ENCODE results near the gene RFT1. TPM values are rescaled to one million over a fixed set of nuclear protein-coding genes. Genes with fewer than 3 reads are reported as not detected.
A peak's percentile ranks its signal among the peaks of the same experiment; 100 is the strongest.

The RFT1 gene
- total and polyA plus RNA-seq, 2 of the 13 experiments (the other 11 are each of a cell fraction or from before 2014, with no cell fraction given), result 23.2 to 37.0 TPM

DNA sequence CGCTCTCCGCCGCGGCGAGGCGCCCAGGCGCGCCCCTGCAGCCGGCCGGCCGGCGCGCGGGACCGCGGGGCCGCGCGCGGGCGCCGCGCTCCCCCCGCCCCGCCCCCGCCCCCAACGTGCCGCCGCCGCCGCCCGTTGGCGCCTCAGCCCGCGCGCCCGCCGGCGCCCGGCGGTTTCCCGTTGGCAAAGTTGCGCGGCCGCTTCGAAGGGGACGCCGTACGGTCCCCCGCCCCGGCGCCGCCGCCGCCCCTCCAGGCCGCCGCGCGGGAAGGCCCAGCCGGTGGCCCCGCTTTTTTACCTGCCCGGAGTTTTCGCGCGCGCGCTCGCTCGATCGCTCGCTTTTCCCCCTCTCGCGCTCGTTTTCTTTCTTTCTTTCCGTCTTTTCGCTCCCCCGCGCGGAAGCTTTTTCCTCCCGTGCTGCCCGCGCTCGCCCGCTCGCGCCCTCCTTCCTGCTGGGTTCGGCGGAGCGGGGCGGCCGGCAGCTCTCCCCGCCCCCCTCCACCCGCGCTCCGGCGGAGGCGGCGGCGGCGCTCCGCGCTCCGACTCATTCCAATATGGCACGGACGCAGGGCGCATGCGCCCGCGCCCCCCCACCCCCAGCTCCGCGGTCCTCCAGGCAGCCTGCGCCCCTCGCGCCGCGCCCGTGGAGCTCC is 84.6 kb downstream of the RFT1 start, which contains the start of gene SFMBT1 (continued):
- no peak for TF ChIP-seq ZNF619 (CRISPR knock-in tag; IDR thresholded peaks at IDR 0.05)
- TF ChIP-seq TGIF2 (CRISPR knock-in tag; IDR thresholded peaks at IDR 0.05), result no peak
- TF ChIP-seq TCF7 (IDR thresholded peaks at IDR 0.05; ENCODE audit: low read depth), result no peak
- TF ChIP-seq, protein P1, sequence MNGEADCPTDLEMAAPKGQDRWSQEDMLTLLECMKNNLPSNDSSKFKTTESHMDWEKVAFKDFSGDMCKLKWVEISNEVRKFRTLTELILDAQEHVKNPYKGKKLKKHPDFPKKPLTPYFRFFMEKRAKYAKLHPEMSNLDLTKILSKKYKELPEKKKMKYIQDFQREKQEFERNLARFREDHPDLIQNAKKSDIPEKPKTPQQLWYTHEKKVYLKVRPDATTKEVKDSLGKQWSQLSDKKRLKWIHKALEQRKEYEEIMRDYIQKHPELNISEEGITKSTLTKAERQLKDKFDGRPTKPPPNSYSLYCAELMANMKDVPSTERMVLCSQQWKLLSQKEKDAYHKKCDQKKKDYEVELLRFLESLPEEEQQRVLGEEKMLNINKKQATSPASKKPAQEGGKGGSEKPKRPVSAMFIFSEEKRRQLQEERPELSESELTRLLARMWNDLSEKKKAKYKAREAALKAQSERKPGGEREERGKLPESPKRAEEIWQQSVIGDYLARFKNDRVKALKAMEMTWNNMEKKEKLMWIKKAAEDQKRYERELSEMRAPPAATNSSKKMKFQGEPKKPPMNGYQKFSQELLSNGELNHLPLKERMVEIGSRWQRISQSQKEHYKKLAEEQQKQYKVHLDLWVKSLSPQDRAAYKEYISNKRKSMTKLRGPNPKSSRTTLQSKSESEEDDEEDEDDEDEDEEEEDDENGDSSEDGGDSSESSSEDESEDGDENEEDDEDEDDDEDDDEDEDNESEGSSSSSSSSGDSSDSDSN (CRISPR knock-in tag; IDR thresholded peaks at IDR 0.05), result peak; percentile 13; the same call in 1 of the 2 replicates
- peak; percentile 75; the same call in 1 of the 2 replicates for TF ChIP-seq ZNF563 (CRISPR knock-in tag; IDR thresholded peaks at IDR 0.05)
- TF ChIP-seq, protein P2, sequence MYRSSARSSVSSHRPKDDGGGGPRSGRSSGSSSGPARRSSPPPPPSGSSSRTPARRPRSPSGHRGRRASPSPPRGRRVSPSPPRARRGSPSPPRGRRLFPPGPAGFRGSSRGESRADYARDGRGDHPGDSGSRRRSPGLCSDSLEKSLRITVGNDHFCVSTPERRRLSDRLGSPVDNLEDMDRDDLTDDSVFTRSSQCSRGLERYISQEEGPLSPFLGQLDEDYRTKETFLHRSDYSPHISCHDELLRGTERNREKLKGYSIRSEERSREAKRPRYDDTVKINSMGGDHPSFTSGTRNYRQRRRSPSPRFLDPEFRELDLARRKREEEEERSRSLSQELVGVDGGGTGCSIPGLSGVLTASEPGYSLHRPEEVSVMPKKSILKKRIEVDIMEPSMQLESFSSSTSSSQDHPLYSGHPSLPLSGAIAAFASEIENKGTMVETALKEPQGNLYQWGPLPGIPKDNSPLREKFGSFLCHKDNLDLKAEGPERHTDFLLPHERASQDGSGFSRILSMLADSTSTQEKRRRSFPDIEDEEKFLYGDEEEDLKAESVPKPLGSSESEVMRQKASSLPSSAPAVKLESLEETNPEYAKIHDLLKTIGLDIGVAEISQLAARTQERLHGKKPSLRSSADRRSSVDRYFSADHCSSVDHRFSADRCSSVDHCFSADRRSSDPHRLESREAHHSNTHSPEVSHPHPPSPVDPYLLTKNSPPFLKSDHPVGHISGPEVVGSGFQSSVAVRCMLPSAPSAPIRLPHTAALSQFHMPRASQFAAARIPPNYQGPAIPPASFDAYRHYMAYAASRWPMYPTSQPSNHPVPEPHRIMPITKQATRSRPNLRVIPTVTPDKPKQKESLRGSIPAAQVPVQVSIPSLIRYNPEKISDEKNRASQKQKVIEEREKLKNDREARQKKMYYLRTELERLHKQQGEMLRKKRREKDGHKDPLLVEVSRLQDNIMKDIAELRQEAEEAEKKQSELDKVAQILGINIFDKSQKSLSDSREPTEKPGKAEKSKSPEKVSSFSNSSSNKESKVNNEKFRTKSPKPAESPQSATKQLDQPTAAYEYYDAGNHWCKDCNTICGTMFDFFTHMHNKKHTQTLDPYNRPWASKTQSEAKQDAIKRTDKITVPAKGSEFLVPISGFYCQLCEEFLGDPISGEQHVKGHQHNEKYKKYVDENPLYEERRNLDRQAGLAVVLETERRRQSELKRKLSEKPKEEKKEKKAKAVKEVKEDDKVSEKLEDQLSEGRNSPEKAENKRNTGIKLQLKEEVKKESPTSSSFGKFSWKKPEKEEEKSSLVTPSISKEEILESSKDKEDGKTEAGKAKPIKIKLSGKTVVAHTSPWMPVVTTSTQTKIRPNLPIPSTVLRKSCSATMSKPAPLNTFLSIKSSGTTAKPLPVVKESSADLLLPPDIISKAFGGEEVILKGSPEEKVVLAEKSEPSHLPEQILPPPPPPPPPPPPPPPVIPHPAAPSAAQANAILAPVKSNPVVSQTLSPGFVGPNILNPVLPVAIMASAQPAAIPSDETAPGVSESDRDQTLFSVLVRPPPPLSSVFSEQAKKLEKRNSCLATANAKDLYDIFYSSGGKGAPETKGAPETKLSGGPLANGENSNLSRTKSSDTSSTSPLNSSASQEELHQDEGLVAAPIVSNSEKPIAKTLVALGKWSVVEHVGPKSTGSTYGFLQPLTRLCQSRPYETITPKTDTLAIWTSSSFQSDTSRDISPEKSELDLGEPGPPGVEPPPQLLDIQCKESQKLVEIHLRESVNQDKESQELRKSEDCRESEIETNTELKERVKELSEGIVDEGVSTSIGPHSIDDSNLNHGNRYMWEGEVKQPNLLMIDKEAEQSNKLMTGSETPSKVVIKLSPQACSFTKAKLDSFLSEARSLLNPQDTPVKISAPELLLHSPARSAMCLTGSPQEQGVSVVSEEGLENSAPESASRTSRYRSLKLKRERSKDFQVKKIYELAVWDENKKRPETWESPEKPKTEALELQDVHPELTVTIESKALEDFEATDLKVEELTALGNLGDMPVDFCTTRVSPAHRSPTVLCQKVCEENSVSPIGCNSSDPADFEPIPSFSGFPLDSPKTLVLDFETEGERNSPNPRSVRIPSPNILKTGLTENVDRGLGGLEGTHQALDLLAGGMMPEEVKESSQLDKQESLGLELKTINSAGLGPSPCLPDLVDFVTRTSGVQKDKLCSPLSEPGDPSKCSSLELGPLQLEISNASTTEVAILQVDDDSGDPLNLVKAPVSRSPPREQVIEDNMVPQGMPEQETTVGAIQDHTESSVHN (CRISPR knock-in tag; IDR thresholded peaks at IDR 0.05), result no peak
- TF ChIP-seq RFX1 (IDR thresholded peaks at IDR 0.05), result no peak
- TF ChIP-seq, protein P3, sequence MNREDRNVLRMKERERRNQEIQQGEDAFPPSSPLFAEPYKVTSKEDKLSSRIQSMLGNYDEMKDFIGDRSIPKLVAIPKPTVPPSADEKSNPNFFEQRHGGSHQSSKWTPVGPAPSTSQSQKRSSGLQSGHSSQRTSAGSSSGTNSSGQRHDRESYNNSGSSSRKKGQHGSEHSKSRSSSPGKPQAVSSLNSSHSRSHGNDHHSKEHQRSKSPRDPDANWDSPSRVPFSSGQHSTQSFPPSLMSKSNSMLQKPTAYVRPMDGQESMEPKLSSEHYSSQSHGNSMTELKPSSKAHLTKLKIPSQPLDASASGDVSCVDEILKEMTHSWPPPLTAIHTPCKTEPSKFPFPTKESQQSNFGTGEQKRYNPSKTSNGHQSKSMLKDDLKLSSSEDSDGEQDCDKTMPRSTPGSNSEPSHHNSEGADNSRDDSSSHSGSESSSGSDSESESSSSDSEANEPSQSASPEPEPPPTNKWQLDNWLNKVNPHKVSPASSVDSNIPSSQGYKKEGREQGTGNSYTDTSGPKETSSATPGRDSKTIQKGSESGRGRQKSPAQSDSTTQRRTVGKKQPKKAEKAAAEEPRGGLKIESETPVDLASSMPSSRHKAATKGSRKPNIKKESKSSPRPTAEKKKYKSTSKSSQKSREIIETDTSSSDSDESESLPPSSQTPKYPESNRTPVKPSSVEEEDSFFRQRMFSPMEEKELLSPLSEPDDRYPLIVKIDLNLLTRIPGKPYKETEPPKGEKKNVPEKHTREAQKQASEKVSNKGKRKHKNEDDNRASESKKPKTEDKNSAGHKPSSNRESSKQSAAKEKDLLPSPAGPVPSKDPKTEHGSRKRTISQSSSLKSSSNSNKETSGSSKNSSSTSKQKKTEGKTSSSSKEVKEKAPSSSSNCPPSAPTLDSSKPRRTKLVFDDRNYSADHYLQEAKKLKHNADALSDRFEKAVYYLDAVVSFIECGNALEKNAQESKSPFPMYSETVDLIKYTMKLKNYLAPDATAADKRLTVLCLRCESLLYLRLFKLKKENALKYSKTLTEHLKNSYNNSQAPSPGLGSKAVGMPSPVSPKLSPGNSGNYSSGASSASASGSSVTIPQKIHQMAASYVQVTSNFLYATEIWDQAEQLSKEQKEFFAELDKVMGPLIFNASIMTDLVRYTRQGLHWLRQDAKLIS (CRISPR knock-in tag; IDR thresholded peaks at IDR 0.05), result no peak
- no peak for TF ChIP-seq JDP2 (CRISPR knock-in tag; IDR thresholded peaks at IDR 0.05; ENCODE audit: borderline replicate concordance)
- TF ChIP-seq, protein P4, sequence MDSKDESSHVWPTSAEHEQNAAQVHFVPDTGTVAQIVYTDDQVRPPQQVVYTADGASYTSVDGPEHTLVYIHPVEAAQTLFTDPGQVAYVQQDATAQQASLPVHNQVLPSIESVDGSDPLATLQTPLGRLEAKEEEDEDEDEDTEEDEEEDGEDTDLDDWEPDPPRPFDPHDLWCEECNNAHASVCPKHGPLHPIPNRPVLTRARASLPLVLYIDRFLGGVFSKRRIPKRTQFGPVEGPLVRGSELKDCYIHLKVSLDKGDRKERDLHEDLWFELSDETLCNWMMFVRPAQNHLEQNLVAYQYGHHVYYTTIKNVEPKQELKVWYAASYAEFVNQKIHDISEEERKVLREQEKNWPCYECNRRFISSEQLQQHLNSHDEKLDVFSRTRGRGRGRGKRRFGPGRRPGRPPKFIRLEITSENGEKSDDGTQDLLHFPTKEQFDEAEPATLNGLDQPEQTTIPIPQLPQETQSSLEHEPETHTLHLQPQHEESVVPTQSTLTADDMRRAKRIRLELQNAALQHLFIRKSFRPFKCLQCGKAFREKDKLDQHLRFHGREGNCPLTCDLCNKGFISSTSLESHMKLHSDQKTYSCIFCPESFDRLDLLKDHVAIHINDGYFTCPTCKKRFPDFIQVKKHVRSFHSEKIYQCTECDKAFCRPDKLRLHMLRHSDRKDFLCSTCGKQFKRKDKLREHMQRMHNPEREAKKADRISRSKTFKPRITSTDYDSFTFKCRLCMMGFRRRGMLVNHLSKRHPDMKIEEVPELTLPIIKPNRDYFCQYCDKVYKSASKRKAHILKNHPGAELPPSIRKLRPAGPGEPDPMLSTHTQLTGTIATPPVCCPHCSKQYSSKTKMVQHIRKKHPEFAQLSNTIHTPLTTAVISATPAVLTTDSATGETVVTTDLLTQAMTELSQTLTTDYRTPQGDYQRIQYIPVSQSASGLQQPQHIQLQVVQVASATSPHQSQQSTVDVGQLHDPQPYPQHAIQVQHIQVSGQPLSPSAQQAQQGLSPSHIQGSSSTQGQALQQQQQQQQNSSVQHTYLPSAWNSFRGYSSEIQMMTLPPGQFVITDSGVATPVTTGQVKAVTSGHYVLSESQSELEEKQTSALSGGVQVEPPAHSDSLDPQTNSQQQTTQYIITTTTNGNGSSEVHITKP (CRISPR knock-in tag; IDR thresholded peaks at IDR 0.05; ENCODE audit: low read depth), result no peak
- no peak for TF ChIP-seq ISX (CRISPR knock-in tag; conservative IDR thresholded peaks at IDR 0.05)
